ENCODE results near the gene DDX10.
"Not testable (repeated sequence)": the region's sequence is repeated elsewhere in the genome, so short reads cannot be mapped to it uniquely, and the experiment has no call there.

DDX10 gene

DNA sequence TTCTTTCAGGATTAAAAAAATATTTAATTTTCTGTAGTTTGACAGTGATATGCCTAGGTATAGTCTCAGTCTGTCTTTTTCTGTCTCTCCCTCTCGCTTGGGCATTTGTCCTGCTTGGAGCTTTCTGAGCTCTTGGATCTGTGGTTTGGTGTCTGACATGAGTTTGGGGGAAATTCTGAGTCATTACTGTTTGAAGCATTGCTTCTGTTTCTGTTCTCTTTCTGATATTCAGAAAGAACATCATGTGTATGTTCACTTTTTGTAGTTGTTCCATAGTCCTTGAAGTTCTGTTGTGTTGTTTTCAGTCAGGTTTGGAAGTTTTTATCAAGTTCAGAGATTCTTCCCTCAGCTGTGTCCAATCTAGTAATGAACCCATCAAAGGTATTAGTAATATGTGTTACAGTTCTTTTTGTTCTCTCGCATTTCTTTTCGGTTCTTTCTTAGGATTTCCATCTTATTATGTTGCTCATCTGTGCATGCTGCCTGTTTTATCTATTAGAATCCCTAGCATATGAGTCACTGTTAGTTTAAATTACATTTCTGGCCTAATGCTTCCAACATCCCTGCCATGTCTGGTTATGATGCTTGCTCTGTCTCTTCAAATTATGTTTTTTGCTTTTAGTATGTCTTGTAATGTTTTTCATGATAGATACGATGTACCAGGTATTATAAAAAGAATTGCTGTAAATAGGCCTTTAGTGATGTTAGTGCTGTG is 48.4 kb downstream of the DDX10 start:
- no peak overlapping the region for H3K4me3 ChIP-seq (ENCODE audit: low read depth, low read length)

DNA sequence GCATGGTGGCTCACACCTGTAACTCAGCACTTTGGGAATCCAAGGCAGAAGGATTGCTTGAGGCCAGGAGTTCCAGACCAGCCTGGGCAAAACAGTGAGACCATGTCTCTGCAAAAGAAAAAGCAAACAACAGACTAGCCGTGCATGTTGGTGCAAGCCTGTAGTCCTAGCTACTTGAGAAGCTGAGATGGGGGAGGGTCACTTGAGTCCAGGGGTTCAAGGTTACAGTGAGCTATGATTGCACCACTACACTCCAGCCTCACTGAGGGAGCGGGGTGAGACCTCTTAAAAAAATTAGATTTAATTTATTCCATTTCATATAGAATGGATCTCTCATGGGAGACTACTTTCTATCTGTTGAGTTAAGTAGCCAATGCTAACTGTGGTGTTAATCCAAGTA is 50.4 kb downstream of the DDX10 start:
- H3K4me3 ChIP-seq (ENCODE audit: low read depth, low read length) = no peak overlapping the region

DNA sequence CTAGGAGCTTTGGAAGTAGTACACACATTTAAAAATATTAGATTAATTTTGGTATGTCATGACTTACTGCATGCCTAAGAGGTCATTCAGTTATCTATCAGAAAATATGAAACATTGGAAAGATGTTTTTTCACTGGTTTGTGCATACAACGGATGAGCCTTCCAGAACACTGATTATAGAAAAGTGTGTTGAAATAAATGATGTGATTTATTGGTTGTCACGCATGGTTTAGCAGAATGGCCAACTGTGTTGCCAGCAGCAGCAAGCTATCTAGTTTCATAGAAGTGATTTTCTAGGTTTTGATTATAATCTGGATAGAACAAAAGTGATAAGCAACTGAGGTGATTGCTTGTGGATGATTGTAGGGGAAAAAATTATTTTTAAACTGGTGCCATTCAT is 53.6 kb downstream of the DDX10 start:
- H3K4me3 ChIP-seq (ENCODE audit: low read depth, low read length) = no peak overlapping the region

DNA sequence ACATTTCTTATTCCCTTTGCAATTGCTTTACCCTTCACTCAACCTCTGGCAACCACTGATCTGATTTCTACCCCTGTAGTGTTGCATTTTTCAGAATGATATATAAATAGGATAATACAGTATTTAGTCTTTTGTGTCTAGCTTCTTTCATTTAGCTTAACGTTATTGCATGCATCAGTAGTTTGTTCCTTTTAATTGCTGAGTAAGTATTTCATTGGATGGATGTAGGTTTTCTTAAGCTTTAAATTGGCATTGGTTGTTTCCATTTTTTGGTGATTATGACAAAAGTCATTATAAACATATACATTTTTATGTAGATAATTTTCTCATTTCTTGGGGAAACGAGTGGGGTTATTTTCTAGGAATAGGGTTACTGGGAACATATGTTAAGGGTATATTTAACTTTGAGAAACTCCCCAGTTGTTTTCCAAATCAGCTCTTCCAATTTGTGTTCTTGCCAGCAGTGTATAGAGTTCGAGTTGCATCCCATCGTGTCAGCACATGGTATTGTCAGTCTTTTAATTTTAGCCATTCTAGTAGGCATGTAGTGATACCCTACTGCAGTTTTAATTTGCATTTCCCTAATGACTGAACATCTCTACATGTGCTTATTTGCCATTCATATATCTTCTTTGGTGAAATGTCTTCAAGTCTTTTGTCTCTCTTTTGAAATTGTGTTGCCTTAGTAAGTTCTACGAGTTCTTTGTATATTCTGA is 60.3 kb downstream of the DDX10 start:
- no peak overlapping the region for H3K4me3 ChIP-seq (ENCODE audit: low read depth, low read length)

DNA sequence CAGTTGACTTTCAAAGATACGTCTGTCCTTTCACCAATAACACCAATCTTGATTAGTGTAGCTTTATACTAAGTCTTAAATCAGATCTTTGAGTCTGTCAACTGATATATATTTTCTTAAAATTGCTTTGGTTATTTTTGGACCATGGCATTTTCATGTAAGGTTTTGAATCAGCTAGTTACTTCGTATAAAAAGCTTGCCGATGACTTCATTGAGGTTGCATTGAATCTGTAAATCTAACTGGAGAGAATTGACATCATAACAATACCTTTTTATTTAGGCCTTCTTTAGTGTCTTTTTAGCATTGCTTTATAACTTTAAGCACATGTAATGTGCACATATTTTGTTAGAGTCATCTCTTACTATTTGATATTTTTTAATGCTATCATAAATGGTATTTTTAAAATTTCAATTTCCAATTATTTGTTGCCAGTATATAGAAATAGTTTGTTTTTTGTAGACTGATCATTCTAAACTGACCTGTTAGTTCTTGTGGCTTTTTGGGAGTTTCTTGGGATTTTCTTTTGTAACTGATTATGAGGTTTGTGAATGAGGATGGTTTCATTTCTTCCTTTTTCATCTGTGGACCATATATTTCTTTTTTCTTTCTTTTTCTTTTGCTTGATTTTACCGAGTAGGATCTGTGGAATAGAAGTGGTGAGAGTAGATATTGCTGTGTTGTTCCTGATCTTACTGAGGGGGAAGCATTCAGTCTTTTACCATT is 61.4 kb downstream of the DDX10 start:
- H3K4me3 ChIP-seq (ENCODE audit: low read depth, low read length) = no peak overlapping the region

DNA sequence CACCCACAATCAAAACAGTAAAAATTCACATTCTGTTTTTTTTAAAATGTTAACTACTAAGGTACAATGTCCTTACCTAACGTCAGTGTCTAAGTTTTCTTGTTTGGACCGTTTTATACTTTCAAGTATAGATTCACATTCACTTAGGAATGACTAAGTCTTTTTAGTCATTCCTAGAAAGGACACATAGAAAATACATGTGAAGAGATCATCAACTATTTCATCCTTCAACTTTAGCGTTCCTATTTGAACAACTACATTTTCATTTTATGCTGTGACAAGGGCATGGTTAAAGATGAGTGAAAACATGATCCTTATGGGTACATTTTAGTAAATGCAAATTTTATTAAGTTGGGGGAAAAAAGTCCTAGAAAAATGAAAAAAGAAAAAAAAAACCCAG is 62.8 kb downstream of the DDX10 start:
- H3K4me3 ChIP-seq (ENCODE audit: low read depth, low read length) = no peak overlapping the region

DNA sequence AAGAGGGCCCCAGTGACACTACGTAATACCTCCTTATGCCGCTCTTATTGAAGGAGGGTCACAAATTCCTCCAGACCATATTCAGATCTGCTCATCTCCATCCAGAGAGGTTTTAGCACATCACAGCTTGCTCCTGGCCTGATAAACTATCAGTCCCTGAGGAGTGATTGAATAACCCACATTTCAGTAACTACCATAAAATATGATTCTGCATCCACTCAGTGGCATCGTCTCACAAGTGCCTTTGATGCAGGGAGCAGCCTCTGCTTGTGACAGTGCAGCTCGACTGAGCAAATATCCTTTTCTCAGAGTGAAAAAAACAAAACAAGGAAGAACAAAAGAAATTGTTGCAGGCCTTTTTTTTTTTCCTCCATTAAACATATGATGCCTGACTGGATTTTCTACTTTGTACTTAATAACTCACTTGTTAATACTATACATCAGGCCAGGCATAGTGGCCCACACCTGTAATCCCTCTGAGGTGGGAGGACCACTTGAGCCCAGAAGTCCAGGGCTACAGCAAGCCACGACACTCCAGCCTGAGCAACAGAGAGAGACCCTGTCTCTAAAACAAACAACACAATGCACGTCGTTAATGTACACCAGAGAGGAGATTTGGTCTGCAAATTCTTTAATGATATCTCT is 64.5 kb downstream of the DDX10 start:
- no peak overlapping the region for H3K4me3 ChIP-seq (ENCODE audit: low read depth, low read length)

DNA sequence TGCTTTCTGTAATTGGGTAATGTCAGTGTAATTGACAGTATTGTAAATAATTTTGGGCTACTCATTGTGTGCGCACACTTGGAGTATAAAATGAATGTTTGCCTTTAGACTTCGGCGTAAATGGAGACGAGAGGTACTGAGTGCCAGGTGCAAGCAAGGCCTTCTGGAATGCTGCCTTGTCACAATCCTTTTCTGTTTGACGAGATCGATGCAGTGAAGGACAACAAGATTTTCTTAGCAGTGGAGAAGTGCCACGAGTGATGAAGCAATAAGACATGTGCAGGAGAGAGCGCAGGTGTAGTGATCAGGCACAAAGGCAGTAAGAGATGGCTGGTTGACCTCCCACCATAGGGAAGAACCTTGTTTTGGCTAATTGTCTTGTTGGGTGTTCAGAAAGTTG is 67.5 kb downstream of the DDX10 start:
- no peak overlapping the region for H3K4me3 ChIP-seq (ENCODE audit: low read depth, low read length)

DNA sequence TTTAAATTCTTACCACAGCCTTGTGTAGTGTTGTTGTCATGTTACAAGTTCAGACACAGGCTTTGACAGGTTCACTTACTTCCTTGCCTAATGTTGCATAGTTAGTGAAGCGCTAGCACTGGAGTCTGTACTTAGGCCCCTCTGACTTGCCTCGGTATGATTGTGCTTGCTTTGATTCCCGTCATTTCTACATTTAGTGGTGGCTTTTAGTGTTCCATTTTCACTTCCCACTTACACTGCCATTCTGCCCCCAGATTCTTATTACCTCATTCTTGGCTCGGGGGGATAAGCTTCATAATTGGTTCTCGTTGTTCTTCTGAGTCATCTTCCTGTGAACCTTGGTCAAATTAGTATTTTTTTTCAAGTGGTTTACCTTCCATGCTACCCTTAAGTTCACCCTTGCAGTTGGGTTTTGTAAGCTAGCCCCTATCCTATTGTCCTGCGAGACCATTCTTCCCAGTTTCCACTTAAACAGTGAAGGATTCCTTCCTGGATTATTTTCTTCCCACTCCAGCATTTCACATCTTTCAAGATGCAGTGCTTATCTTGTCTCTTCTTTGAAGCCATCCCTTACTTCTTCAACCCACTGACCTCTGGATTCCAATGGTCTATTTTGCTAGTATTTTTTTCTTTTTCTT is 68.7 kb downstream of the DDX10 start:
- H3K4me3 ChIP-seq (ENCODE audit: low read depth, low read length) = no peak overlapping the region

DNA sequence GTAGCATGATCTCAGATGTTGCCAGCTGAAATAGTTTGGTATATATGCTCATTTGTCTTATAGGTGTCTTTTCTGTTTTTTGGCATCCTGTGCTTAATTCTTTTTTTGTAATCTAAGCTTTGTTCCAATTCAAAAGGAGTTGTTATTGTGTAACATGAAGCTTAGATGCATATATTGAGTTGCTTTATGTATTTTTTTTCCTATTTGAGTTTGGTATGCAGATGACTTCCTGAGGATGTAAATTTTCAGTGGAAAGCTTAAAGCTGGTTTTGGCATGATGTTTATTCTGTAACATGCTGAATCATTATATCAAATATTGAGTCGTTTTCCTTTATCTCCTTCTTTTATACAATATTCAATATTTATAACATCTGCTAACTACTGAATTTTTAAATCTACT is 69.4 kb downstream of the DDX10 start:
- H3K4me3 ChIP-seq (ENCODE audit: low read depth, low read length) = no peak overlapping the region

DNA sequence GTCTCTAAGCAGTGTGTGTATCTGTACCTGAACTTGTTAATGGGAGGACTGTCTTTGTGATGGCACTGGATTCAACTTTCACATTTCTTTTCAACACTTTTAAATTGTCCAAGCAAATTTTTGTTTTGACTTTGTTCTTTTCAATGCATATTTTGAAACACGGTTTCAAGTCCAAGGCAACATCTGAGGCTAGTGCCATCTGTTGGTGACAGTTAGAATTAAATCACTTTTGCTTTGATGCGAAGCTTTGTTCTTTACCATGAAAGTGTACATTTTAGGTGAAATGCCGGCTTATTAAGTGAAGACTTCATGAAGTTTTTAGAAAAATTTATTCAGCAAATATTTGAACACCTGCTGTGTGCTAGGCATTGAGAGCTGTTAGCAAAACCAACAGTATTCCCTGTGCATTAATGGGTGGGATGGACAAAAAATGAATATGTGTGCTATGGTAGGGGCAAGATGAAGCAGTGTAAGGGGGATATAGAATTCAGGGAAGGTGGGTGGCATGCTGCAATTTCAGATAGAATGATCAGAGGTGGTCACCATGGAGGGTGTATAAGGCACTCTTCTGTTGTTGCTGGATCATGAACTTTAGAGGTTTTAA is 70.2 kb downstream of the DDX10 start:
- no peak overlapping the region for H3K4me3 ChIP-seq (ENCODE audit: low read depth, low read length)

DNA sequence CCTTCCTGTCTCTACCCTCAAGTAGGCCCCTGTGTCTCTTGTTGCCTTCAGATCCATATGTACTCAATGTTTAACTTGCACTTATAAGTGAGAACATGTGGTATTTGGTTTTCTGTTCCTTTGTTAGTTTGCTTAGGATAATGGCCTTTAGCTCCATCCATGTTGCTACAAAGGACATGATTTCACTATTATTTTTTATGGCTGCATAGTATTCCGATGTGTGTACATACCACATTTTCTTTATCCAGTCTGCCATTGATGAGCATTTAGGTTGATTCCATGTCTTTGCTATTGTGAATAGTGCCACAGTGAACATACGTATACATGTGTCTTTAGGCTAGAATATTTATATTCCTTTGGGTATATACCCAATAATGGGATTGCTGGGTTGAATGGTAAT is 75.3 kb downstream of the DDX10 start:
- not testable (repeated sequence) for H3K4me3 ChIP-seq (ENCODE audit: low read depth, low read length)

DNA sequence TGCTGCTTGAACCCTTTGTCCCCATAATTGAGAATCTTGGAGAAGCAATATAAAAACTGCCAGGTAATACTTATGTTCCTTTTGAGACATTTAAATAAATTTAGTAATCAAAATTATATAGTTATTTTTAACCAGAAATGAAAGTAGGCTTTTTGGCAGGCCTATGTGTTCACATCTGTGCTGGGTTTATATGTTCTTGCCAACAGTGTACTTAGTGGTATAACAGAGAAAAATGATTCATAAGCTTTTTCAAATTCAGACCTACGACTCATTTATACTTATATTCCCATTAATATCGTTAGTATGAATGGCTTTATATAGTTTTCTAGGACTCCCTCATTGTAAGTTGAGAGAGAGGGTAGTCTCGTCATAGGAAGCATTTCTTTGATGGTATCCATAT is 79.0 kb downstream of the DDX10 start:
- no peak overlapping the region for H3K4me3 ChIP-seq (ENCODE audit: low read depth, low read length)

DNA sequence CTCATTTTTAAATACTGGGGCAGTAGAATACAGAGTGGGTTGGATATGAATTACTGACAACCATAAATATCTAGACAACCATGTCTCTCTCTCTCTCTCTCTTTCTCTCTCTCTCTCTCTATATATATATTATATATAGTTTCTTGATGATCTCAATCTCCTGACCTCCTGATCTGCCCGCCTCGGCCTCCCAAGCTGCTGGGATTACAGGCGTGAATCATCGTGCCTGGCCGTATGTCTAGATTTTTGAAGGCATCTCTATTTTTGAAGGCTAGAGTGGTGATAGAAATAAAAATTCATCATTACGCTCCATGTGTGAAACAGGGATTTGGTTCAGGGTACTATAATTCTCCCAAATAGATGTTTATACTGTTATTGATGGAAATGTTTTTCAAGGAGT is 84.1 kb downstream of the DDX10 start:
- no peak overlapping the region for H3K4me3 ChIP-seq (ENCODE audit: low read depth, low read length)

DNA sequence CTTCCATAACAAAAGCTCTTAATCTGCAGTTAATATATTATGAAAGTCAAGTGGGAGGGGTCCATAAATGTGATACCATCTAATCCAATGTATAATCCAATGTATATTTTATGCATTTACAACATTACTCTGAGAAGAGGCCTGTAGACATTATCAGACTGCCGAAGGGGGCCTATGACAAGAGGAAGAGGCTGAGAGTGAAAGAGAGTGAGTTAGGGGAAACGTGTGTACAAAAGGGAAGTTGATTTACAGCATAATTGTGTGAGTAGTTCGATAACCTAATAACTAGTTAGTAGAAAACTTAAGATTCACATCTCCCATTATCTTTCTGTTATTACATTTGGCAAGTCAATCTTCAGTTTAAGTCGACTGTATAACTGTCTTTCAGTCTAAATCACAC is 86.6 kb downstream of the DDX10 start:
- no peak overlapping the region for H3K4me3 ChIP-seq (ENCODE audit: low read depth, low read length)

DNA sequence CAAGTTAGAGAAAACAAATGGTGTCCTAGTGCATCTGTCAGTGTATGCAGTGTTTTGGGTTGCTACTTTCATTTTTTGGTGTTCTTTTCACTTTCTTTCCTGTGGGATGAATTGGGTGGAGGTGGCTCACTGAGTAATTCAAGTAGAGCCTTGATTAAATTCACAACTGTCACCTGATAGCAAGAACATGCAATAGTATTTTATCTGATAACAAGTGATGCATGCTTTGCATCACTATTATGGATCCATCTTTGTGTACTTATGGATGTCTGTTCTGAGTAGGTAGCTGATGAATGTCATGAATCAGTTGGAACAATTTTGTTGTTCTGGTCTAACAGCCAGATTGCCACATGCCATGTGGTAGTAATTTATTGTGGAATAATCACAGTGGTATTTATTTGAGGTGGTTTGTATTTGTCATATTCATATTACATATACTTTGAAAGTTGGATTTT is 87.5 kb downstream of the DDX10 start:
- no peak overlapping the region for H3K4me3 ChIP-seq (ENCODE audit: low read depth, low read length)

DNA sequence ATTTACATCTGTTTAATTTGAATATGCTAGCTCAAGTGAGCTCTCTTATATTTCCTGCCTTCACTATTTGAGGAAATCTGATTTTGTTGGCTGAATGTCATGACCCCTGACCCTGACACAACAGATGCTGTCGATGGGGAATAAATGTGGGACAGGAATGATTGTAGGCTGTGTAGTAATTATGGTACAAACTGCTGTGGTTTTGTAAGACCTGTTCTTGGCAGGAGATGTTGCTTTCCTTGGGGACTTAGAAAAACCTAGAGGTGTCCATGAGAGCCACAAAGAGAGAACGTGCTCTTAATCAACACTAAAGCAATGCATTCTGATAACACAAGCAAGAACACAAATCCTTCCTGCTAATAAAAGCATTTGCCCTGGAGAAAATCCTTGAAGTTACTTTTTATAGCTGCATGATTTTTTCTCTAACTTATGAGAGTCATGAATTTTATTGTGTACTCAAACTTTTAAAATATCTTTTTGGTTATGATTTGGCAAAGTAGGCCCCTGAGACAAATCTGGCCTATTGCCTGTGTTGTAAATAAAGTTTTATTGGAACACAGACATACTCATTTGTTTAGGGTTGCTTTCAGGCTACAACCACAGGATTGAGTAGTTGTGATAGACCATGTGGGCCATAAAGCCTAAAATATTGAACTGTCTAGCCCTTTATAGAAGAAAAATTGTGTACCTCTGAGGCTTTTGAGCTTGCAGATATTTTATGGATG is 90.2 kb downstream of the DDX10 start:
- H3K4me3 ChIP-seq (ENCODE audit: low read depth, low read length) = no peak overlapping the region

DNA sequence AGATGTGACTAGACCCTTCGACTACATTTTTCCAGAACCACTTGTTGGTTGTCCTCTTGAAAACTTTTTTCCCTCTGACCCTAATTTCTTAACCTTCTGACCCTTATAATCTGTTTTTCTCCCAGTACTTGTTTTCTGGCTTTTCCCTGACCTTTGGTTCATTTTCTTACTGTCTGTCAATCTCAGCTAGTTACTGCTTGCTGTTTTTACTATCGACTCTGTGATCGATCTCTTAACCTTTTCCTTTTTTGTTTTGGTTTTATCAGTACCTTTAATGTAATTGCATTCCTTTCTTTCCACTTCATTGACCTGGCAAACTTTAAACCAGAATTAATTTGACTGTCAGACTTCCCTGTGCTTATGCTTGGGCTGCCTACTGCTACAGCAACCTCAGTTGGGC is 92.8 kb downstream of the DDX10 start:
- no peak overlapping the region for H3K4me3 ChIP-seq (ENCODE audit: low read depth, low read length)

DNA sequence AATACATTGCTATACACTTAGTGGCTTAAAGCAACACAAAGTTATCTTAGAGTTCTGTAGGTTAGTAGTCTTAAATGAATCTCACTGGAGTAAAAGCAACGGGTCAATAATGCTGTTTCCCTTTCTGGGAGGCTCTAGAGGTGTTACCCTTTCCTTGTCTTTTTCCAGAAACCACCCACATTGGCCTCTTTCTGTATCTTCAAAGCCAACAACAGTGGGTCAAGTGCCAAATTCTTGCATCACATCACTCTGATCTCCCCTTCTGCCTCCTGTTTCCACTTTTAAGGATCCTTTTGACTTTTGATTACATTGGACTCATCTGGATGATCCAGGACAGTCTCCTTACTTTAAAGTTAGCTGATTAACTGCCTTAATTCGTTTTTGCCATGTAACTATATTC is 93.6 kb downstream of the DDX10 start:
- no peak overlapping the region for H3K4me3 ChIP-seq (ENCODE audit: low read depth, low read length)

DNA sequence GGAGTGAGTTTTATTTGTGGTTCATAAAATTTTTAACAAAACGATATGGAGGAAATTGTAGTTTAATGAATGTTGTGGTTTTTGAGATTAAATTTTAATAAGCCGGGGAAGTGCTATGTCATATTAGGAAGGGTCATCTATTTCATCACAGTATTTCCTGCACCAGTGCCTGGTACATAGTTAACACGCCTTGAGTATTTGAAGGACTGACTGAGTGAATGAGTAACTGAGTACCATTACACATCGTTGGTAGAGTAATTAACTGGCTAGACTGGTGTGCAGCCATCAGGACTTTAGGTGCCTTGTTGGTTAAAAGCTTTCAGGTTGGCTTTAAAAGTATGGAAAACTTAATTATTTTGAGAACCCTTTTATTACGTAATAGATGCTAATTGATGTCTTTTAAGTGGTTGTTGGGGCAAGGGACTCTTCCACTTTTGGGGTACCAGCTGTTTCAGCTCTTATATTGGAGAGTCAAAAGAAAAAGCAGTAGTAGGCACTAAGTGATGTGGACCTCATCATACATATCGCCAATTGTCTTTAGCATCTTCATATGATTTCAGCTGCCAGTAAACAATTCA is 101.8 kb downstream of the DDX10 start:
- H3K4me3 ChIP-seq (ENCODE audit: low read depth, low read length) = no peak overlapping the region
